IMR-90 (cell line): Measurements from ENCODE around the gene RNASE12. TPM values are rescaled to one million over a fixed set of nuclear protein-coding genes. Genes with fewer than 3 reads are reported as not detected.

ENCODE experiments used
- ATAC-seq: fragments of 200-7000 bp; cut with Tn5 transposase; 2 replicates; pipeline ENCODE4 v1.9.1; 2020; ENCODE audit warnings: low read depth, mild to moderate bottlenecking, moderate library complexity
- BruUV-seq: library from RNA; stranded (reverse); fragments of 400-500 nt; replicated peaks from 2 replicates; lab custom pipeline; 2021; lab: Mats Ljungman, UMichigan
- CTCF ChIA-PET: fragments of 300-600 bp; formaldehyde crosslinking; extraction: SDS; loops from one replicate; lab custom pipeline; 2021; ENCODE audit warnings: antibody characterized with exemption; lab: Yijun Ruan, JAX
- POLR2A ChIA-PET: fragments of 300-600 bp; sonication (Branson Sonifier 250); formaldehyde crosslinking; loops from one replicate; lab custom pipeline; 2022; ENCODE audit warnings: antibody characterized with exemption; ENCODE audit not compliant: unreplicated experiment; lab: Charles Lee
- DNase-seq: peaks from one replicate; pipeline ENCODE4 v3.0.0; 2013
- H2AFZ ChIP-seq: replicated peaks from 2 replicates; pipeline ENCODE3; 2013; ENCODE audit warnings: low read length, mild to moderate bottlenecking; ENCODE audit not compliant: poor library complexity
- H2AK5ac ChIP-seq: 2 replicates; pipeline ENCODE4 v1.6.1; 2013; ENCODE audit warnings: low read depth, low read length, inconsistent platforms
- H2AK9ac ChIP-seq: replicated peaks from 2 replicates; pipeline ENCODE3; 2013; ENCODE audit warnings: mild to moderate bottlenecking, low read depth, low read length, moderate library complexity; ENCODE audit not compliant: poor library complexity
- H2BK120ac ChIP-seq: 2 replicates; pipeline ENCODE4 v1.6.1; 2013; ENCODE audit warnings: low read depth, low read length, inconsistent platforms
- H2BK15ac ChIP-seq: 3 replicates; pipeline ENCODE4 v1.6.1; 2013; ENCODE audit warnings: low read depth, low read length, inconsistent platforms
- H2BK20ac ChIP-seq: 2 replicates; pipeline ENCODE4 v1.6.1; 2013; ENCODE audit warnings: low read depth, mild to moderate bottlenecking, inconsistent platforms, low read length, moderate library complexity
- H2BK5ac ChIP-seq: 2 replicates; pipeline ENCODE4 v1.6.1; 2013; ENCODE audit warnings: mild to moderate bottlenecking, low read depth, low read length, inconsistent platforms; ENCODE audit not compliant: poor library complexity, severe bottlenecking
- H3K14ac ChIP-seq: replicated peaks from 2 replicates; pipeline ENCODE4 v1.6.1; 2013; ENCODE audit warnings: low read depth, low read length, inconsistent platforms
- H3K18ac ChIP-seq: 2 replicates; pipeline ENCODE4 v1.6.1; 2013; ENCODE audit warnings: low read depth, low read length, control low read depth
- H3K23ac ChIP-seq: 2 replicates; pipeline ENCODE4 v1.6.1; 2013; ENCODE audit warnings: low read depth, low read length, inconsistent platforms
- H3K27ac ChIP-seq: 2 replicates; pipeline ENCODE4 v1.5.1; 2013; ENCODE audit warnings: mild to moderate bottlenecking, control low read depth, low read length; ENCODE audit not compliant: insufficient read depth
- H3K27me3 ChIP-seq: 2 replicates; pipeline ENCODE4 v1.6.1; 2013; ENCODE audit warnings: low read length; ENCODE audit not compliant: control insufficient read depth, insufficient read depth
- H3K36me3 ChIP-seq: 2 replicates; pipeline ENCODE4 v1.6.1; 2013; ENCODE audit warnings: low read length, mixed read lengths; ENCODE audit not compliant: control insufficient read depth, insufficient read depth
- H3K4ac ChIP-seq: 2 replicates; pipeline ENCODE4 v1.6.1; 2013; ENCODE audit warnings: low read depth, low read length, inconsistent platforms
- H3K4me1 ChIP-seq: 2 replicates; pipeline ENCODE4 v1.6.1; 2013; ENCODE audit warnings: low read length, mixed read lengths; ENCODE audit not compliant: control insufficient read depth, insufficient read depth
- H3K4me2 ChIP-seq: 2 replicates; pipeline ENCODE4 v1.6.1; 2013; ENCODE audit warnings: low read depth, mild to moderate bottlenecking, control low read depth, low read length, moderate library complexity
- H3K4me3 ChIP-seq: 2 replicates; pipeline ENCODE4 v1.5.1; 2013; ENCODE audit warnings: low read depth, mild to moderate bottlenecking, control low read depth, low read length, moderate library complexity; ENCODE audit not compliant: insufficient read depth
- H3K56ac ChIP-seq: 2 replicates; pipeline ENCODE4 v1.6.1; 2013; ENCODE audit warnings: low read length, inconsistent platforms; ENCODE audit not compliant: insufficient read depth; ENCODE audit errors: extremely low read depth
- H3K79me1 ChIP-seq, 2 experiments: 2 replicates each; pipeline ENCODE4 v1.6.1; 2013; ENCODE audit warnings: low read length in 2 of 2, inconsistent platforms in 1 of 2, low read depth in 1 of 2
- H3K9ac ChIP-seq: 2 replicates; pipeline ENCODE4 v1.6.1; 2013; ENCODE audit warnings: low read depth, low read length, control low read depth
- H3K9me1 ChIP-seq: 2 replicates; pipeline ENCODE4 v1.6.1; 2013; ENCODE audit warnings: low read length, inconsistent platforms; ENCODE audit not compliant: insufficient read depth
- H3K9me3 ChIP-seq: 2 replicates; pipeline ENCODE4 v1.6.1; 2013; ENCODE audit warnings: low read length; ENCODE audit not compliant: control insufficient read depth, insufficient read depth
- H4K20me1 ChIP-seq: 2 replicates; pipeline ENCODE4 v1.6.1; 2013; ENCODE audit warnings: low read length, inconsistent platforms; ENCODE audit not compliant: insufficient read depth
- H4K5ac ChIP-seq: 2 replicates; pipeline ENCODE4 v1.6.1; 2013; ENCODE audit warnings: mild to moderate bottlenecking, low read depth, low read length, control low read depth
- H4K8ac ChIP-seq, 2 experiments: 2 replicates each; pipeline ENCODE4 v1.6.1; 2013; ENCODE audit warnings: low read depth in 2 of 2, low read length in 2 of 2, control low read depth in 1 of 2, inconsistent platforms in 1 of 2
- H4K91ac ChIP-seq: 2 replicates; pipeline ENCODE4 v1.6.1; 2013; ENCODE audit warnings: low read depth, low read length, inconsistent platforms; ENCODE audit not compliant: insufficient read depth
- BHLHE40 ChIP-seq: fragments of 150-350 bp; IDR thresholded peaks from 2 replicates; pipeline ENCODE4 v1.6.1; 2016; ENCODE audit warnings: mild to moderate bottlenecking, low read depth, low read length
- CHD1 ChIP-seq: IDR thresholded peaks from 2 replicates; pipeline ENCODE4 v1.6.1; 2012; ENCODE audit warnings: low read depth, low read length, improper control_type of control experiment
- MXI1 ChIP-seq: IDR thresholded peaks from 2 replicates; pipeline ENCODE4 v1.6.1; 2012; ENCODE audit warnings: low read depth, mild to moderate bottlenecking, low read length, moderate library complexity, borderline replicate concordance
- POLR2A ChIP-seq: IDR thresholded peaks from 2 replicates; pipeline ENCODE4 v1.6.1; 2012; ENCODE audit warnings: mild to moderate bottlenecking, low read depth, low read length
- RAD21 ChIP-seq: IDR thresholded peaks from 2 replicates; pipeline ENCODE4 v1.6.1; 2012; ENCODE audit warnings: low read length, improper control_type of control experiment
- RFX5 ChIP-seq: IDR thresholded peaks from 2 replicates; pipeline ENCODE4 v1.8.0; 2012; ENCODE audit warnings: low read depth, mild to moderate bottlenecking, low read length, moderate library complexity
- WGBS, 2 experiments: methylation state at CpG; one replicate each; pipeline versions ENCODE4 v1.1.5 to v1.1.7; 2013; ENCODE audit warnings: missing lambda C conversion rate in 2 of 2; ENCODE audit not compliant: insufficient read length in 1 of 2; ENCODE audit errors: extremely low coverage in 2 of 2; 5-methylcytosine and 5-hydroxymethylcytosine counted together
- dilution Hi-C: fragments of 300-500 bp; cut with HindIII; formaldehyde crosslinking; loops from one replicate; pipeline ENCODE4 v1.14.3; 2018; ENCODE audit warnings: low sequenced_read_pairs; ENCODE audit not compliant: unreplicated experiment
- in situ Hi-C: fragments of 300-500 bp; cut with MboI; formaldehyde crosslinking; loops from 3 replicates; pipeline ENCODE4 v1.14.3; 2019; ENCODE audit warnings: low sequenced_read_pairs, inconsistent platforms, mixed read lengths
- intact Hi-C: fragments of 100-400 bp; cut with micrococcal nuclease; formaldehyde crosslinking; loops from 2 replicates; pipeline ENCODE4 v1.10.0; 2022
- polyA plus RNA-seq, 3 experiments: library from polyadenylated mRNA; depleted of rRNA; stranded (reverse); fragments of >200 nt; gene quantifications; 2 replicates each; pipeline ENCODE4 v1.2.3, GENCODE V29; 2012; ENCODE audit warnings: low replicate concordance in 1 of 3
- total RNA-seq: library from RNA; depleted of rRNA; stranded (reverse); fragments of >200 nt; gene quantifications from 2 replicates; pipeline ENCODE4 v1.2.3, GENCODE V29; 2012

Gene RNASE12
- total and polyA plus RNA-seq, 2 of the 4 experiments (the other 2 are of a cell fraction) = not detected

DNA sequence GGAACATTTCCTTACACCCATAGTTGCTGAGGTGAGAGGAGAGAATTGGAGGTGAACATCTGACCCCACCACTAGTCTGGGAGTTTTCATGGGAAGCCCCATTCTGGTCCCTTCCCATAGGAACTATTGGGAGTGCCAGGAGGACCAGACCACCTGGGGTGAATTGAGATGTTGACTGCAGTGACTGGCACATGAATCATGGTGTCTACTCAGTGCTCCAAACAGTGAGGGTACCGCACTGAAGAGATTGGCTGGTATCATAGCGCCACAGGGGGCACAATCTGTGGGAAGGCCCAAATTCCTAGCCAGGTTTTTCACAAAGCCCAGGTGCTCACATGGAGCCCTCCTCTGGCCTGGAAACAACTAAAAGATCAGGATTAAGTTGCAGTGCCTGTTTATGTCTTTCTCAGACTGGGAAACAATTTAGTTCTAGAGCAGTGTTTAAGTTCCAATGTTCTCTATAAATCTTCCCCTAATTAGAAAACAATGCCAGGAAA is 26.6 kb downstream of the RNASE12 start:
- ATAC-seq (no peak), DNase-seq (no peak)
- no TSS peak for BruUV-seq
- no peak overlapping the region for H3K4me3 ChIP-seq
- H3K4me2 ChIP-seq = no peak overlapping the region
- no peak overlapping the region for H2BK120ac ChIP-seq
- no peak overlapping the region for H4K5ac ChIP-seq
- H3K79me1 ChIP-seq = no peaks in the 10 kb centered on the region
- no peak overlapping the region for H3K14ac ChIP-seq
- no peak overlapping the region for H3K56ac ChIP-seq
- H3K23ac ChIP-seq = no peak overlapping the region
- H3K27me3 ChIP-seq = no peaks in the 10 kb centered on the region
- H3K4ac ChIP-seq = no peak overlapping the region
- H2AK9ac ChIP-seq = no peak overlapping the region
- no peaks in the 10 kb centered on the region for H3K4me1 ChIP-seq
- dilution Hi-C loops = no loop called here
- H3K9ac ChIP-seq = no peak overlapping the region
- in situ Hi-C loops = no loop called here
- H2BK5ac ChIP-seq = no peak overlapping the region
- H2BK15ac ChIP-seq = no peak overlapping the region
- no peaks in the 10 kb centered on the region for H4K20me1 ChIP-seq
- H3K9me1 ChIP-seq = no peaks in the 10 kb centered on the region
- WGBS, 2 experiments = 79% methylated on average over 2 of the region's 2 CpGs; no CpG with 5 or more reads in 1 of the 2 experiments
- no peak overlapping the region for H4K91ac ChIP-seq
- intact Hi-C loops = no loop called here
- H3K18ac ChIP-seq = no peak overlapping the region
- H2BK20ac ChIP-seq = no peak overlapping the region
- 0 out of 2 replicates have a peak, but pooled peaks cover 1% of the 10 kb centered on the region for H3K9me3 ChIP-seq
- H4K8ac ChIP-seq = no peak overlapping the region
- TF ChIP-seq RAD21 (no peak), MXI1 (no peak), POLR2A (no peak), CHD1 (no peak), RFX5 (no peak), BHLHE40 (no peak)
- H2AFZ ChIP-seq = no peak overlapping the region
- H3K27ac ChIP-seq = no peak overlapping the region
- ChIA-PET CTCF (no interaction called here), POLR2A (no interaction called here)
- H2AK5ac ChIP-seq = no peak overlapping the region
- H3K36me3 ChIP-seq = no peaks in the 10 kb centered on the region
